Activated naive CD8-positive, alpha-beta T cell (primary cell): ENCODE measurements around the gene TEX19.
"Not testable (repeated sequence)": the region's sequence is repeated elsewhere in the genome, so short reads cannot be mapped to it uniquely, and the experiment has no call there.

ENCODE experiments used
- H3K27ac Mint-ChIP-seq: one replicate; pipeline ENCODE4 v1.8.0; 2021; ENCODE audit warnings: mixed read lengths
- H3K27me3 Mint-ChIP-seq: one replicate; pipeline ENCODE4 v1.8.0; 2021; ENCODE audit warnings: mixed read lengths
- H3K36me3 Mint-ChIP-seq: one replicate; pipeline ENCODE4 v1.8.0; 2021; ENCODE audit warnings: mixed read lengths
- H3K4me1 Mint-ChIP-seq: one replicate; pipeline ENCODE4 v1.8.0; 2021; ENCODE audit warnings: low read depth, mixed read lengths
- H3K4me3 Mint-ChIP-seq: one replicate; pipeline ENCODE4 v1.8.0; 2021; ENCODE audit warnings: mild to moderate bottlenecking, mixed read lengths
- H3K9me3 Mint-ChIP-seq: one replicate; pipeline ENCODE4 v1.8.0; 2021; ENCODE audit warnings: low read depth, mixed read lengths

TEX19 gene

GRCh38 chr17:82407255-82407654 is 48.2 kb downstream of the TEX19 start:
- Mint-ChIP-seq H3K4me1 (peaks cover 4% of the 10 kb centered on the region), H3K36me3 (peaks cover 7% of the 10 kb centered on the region), H3K4me3 (no peak overlapping the region), H3K27ac (no peak overlapping the region), H3K27me3 (no peaks in the 10 kb centered on the region), H3K9me3 (no peaks in the 10 kb centered on the region)

- H3K27me3 Mint-ChIP-seq: no peaks in the 10 kb centered on the region
- H3K27ac Mint-ChIP-seq: no peak overlapping the region
- H3K36me3 Mint-ChIP-seq: peaks cover 2% of the 10 kb centered on the region
- no peak overlapping the region for H3K4me3 Mint-ChIP-seq
- H3K9me3 Mint-ChIP-seq: no peaks in the 10 kb centered on the region
- peaks cover 4% of the 10 kb centered on the region for H3K4me1 Mint-ChIP-seq
Observed at GRCh38 chr17:82408288-82408937, 49.4 kb downstream of the TEX19 start.

GRCh38 chr17:82408938-82409318 is 49.9 kb downstream of the TEX19 start:
- peaks cover 2% of the 10 kb centered on the region for H3K36me3 Mint-ChIP-seq
- H3K9me3 Mint-ChIP-seq: no peaks in the 10 kb centered on the region
- H3K27me3 Mint-ChIP-seq: no peaks in the 10 kb centered on the region
- no peak overlapping the region for H3K4me3 Mint-ChIP-seq
- no peak overlapping the region for H3K27ac Mint-ChIP-seq
- H3K4me1 Mint-ChIP-seq: peaks cover 4% of the 10 kb centered on the region

GRCh38 chr17:82410014-82410716 is 51.1 kb downstream of the TEX19 start:
- Mint-ChIP-seq H3K4me1 (peaks cover 11% of the 10 kb centered on the region), H3K27ac (no peak overlapping the region), H3K4me3 (no peak overlapping the region), H3K36me3 (peaks cover 4% of the 10 kb centered on the region), H3K9me3 (no peaks in the 10 kb centered on the region), H3K27me3 (no peaks in the 10 kb centered on the region)

- Mint-ChIP-seq H3K36me3 (peaks cover 4% of the 10 kb centered on the region), H3K27ac (no peak overlapping the region), H3K4me3 (no peak overlapping the region), H3K4me1 (peaks cover 14% of the 10 kb centered on the region), H3K9me3 (no peaks in the 10 kb centered on the region), H3K27me3 (no peaks in the 10 kb centered on the region)
Observed at GRCh38 chr17:82411396-82412053, 52.5 kb downstream of the TEX19 start.

- not testable (repeated sequence) for H3K27me3 Mint-ChIP-seq, H3K27ac Mint-ChIP-seq, H3K9me3 Mint-ChIP-seq, H3K36me3 Mint-ChIP-seq, H3K4me3 Mint-ChIP-seq
- peaks cover 14% of the 10 kb centered on the region for H3K4me1 Mint-ChIP-seq
Observed at GRCh38 chr17:82412081-82412480, 53.0 kb downstream of the TEX19 start.

GRCh38 chr17:82412535-82413520 is 53.8 kb downstream of the TEX19 start:
- H3K27ac Mint-ChIP-seq: no peak overlapping the region

More at GRCh38 chr17:82412535-82413520, 53.8 kb downstream of the TEX19 start:
- peaks cover 14% of the 10 kb centered on the region for H3K4me1 Mint-ChIP-seq
- no peaks in the 10 kb centered on the region for H3K27me3 Mint-ChIP-seq
- H3K9me3 Mint-ChIP-seq: no peaks in the 10 kb centered on the region
- no peak overlapping the region for H3K4me3 Mint-ChIP-seq
- H3K36me3 Mint-ChIP-seq: peaks cover 2% of the 10 kb centered on the region
